GM19452 (cell line): ENCODE data around the gene IQSEC1.

Experiments used
- ATAC-seq: cut with Tn5 transposase; IDR thresholded peaks from one replicate; pipeline ENCODE4 v1.9.1; 2021; ENCODE audit not compliant: unreplicated experiment

The IQSEC1 gene

GRCh38 chr3:12916159-12916558 lies 157.1 kb downstream of the IQSEC1 start:
- ATAC-seq = no peak

DNA sequence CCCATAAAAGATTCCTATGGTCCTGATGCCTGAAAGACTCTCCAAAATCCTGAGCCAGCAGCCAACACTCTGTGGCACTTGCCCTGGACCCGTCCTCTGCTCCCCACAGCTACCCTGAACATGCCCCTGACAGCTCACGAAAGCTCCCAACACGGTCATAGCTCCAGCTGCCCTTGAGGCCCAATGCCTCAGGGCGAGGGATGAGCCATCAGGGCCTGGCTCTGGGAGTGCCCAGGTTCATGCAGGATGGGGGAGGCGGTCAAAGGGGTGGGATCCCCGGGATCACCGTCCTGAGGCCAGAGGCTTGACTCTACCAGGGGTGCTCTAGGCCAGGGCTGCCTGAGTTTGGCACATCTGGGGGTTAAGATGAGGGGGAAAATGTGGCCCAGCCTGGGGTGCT lies 159.1 kb downstream of the IQSEC1 start:
- no peak for ATAC-seq

- ATAC-seq = no peak
Observed at GRCh38 chr3:12911881-12912415, 161.3 kb downstream of the IQSEC1 start.

GRCh38 chr3:12910356-12911099 lies 162.7 kb downstream of the IQSEC1 start:
- no peak for ATAC-seq

GRCh38 chr3:12909710-12910109 lies 163.5 kb downstream of the IQSEC1 start:
- no peak for ATAC-seq

- ATAC-seq = no peak
Observed at GRCh38 chr3:12908859-12909258, 164.4 kb downstream of the IQSEC1 start.

DNA sequence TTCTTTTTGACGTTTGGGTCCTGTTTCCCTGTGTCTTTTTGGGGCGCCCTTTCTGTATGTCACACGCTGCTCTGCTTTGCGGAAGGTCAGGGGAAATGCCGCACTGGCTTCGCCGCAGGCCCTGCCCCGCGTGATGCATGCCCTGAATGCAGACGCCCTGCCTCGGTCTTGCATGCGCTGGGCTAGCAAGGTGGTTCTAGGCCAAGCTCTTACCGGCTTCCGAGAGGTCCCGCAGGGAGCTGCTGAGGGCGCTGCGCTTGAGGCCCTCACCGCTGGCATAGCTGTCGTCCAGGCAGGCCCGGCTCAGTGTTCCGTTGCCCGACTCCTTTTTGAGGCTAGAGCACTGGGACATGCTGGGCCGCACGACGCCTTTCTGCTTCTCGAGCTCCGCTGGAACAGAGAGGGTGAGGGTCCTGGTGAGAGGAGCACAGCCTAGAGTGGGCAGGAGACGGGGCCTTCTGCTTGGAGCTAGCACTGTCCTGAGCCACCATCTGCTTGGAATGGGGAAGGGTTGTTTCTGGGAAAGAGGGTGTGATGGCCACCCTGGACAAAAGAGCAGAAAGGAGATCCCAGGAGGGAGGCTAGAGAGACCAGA lies 165.0 kb downstream of the IQSEC1 start:
- ATAC-seq = no peak

- no peak for ATAC-seq
Observed at GRCh38 chr3:12907729-12908128, 165.5 kb downstream of the IQSEC1 start.

GRCh38 chr3:12907296-12907695 lies 165.9 kb downstream of the IQSEC1 start:
- no peak for ATAC-seq

DNA sequence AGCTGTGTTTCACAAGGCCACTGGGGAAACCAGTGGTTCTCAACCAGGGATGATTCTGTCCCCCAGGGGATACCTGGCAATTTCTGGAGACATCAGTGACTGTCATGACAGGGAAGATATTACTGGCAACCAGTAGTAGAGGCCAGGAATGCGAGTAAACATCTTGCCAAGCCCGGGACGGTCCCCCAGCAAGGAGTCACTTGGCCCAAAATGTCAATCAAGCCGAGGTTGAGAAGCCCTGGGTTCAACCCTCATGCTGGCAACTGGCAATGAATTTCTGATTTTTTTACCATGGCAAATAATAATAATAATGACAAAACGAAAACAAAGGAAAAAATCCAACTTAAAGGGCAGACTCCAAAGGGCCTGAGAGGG lies 166.3 kb downstream of the IQSEC1 start:
- no peak for ATAC-seq

- ATAC-seq = no peak
Observed at GRCh38 chr3:12906141-12906915, 166.9 kb downstream of the IQSEC1 start.

DNA sequence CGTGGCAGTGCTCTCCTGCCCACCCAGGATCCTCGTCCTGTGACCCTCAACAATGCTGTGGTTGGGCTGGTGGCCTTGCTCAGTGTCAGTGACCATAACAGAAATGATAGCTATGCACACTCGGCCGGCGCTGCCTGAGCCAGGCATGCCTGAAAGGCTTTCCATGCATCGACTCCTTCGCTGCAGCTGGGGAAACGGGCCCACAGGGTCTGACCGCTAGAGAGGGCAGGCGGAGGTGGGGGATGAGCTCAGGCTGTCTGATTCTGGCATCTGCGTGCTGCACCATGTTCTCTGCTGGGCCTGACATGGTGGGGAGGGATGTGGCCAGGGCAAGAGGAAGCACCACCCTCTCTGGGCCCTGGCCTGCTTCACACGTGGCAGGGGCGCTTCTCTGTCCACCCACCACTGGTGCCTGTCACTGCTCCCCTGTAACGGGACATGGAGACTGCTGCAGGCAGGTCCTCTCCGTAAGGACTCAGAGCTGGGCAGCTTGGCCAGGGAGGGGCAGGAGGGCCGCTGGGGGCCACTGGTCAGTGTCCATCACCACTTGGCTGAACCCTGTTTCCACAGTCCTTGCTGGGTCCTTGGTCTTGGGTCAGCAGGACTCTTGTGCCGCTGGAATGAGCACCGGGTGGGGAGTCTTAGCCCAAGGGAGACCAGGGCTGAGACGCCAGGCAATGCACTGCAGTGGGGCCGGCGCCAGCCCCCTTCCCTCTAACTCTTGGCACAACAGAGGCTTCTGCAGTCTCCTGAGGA lies 167.7 kb downstream of the IQSEC1 start:
- no peak for ATAC-seq

DNA sequence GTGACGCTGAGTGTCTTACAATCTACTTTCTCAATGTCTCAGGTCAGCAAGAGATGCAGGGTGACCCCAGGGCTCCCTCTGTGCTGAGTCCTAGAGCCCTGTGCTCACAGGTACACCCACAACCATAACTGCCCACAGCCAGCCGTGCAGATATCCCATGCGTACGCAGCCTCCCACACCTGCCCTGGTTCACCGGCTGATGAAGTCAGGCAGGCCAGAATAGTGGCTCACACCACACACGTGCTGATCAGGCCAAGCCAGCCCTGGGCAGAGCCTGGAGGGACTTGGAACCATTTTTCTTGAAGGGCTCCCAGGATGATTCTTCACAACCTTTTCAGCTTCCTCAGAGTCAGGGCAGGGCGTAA lies 168.3 kb downstream of the IQSEC1 start:
- ATAC-seq = no peak

DNA sequence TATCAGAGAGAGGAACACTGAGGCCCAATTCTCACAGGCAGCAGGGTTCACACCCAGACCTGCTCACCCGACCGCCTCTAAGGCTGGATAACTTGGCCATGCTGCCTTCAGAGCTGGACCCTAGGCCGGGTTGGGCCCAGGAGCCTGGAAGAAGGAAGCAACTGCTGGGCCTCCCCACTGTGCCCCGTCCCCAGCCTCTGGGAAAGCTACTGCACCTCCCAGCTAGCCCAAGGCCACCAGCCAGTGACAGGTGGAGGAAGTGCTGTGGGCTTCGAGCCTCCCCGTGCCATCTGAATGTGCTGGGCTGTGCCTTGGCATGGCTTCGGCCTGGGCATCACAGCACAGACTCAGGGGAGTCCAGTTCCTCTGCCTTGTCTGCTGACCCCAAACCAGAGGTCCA lies 169.3 kb downstream of the IQSEC1 start:
- no peak for ATAC-seq

GRCh38 chr3:12903000-12903800 lies 170.0 kb downstream of the IQSEC1 start:
- no peak for ATAC-seq

DNA sequence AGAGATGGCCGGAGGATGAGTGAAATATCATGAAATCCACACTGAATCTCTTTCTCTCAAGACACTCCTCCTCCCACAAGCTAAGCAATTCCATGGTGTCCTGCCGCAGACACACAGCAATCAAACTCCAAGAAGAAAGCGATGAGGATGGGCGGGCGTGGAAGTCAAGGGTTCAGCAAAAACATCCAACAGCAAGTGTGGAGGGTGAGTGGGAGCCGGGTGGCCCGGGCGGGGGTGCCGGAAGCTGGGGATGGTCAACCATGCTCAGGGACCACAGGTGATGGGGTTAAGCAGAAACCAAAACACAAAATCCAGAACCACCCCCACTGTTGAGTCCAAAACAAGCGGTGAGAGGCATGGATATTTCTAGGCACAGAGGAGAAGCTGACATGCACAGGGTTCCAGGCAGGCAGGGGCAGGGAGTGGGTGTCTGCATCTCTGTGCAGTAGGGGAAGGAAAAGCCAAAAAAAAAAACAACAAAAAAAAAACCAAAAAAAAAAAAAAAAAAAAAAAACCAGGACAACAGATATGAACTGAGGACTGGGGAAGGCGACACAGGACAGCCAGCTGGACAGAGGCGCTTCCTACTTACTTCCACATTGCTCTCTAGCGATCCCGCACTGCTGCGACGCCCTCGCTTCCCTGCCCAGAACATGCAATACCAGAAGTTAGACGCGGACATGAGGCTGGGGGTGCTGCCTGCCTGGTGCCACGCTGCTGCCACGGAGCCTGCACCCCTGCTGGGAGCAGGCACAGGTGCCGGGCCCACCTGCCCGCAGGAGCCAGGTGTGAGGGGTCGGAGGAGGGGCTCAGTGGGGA lies 170.8 kb downstream of the IQSEC1 start:
- no peak for ATAC-seq

GRCh38 chr3:12901623-12902045 lies 171.6 kb downstream of the IQSEC1 start:
- no peak for ATAC-seq

DNA sequence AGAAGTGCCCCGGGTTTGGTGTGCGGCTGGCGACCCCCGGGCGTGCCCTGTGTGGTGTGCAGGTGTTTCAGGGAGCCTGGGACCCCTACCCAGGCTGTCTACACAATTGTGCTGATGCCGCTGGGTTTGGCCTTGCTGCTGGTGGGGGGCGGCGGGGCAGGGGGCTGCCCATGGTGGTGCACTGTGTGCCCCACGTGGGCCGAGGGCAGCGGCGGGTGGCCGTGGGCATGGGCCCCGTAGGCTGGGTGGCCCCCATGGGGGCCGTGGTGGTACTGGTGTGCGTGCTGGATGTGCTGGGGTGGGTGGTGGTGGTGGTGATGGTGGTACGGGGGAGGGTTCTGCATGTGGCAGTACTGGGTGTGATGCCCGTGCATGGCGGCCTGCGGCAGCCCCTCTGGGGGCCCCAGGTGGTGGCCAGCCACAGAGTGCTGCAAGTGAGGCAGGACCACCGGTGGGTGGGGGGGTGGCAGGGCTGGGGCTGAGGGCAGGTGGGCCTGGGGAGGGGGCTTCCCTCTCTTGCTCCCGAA lies 172.3 kb downstream of the IQSEC1 start:
- no peak for ATAC-seq
